Glomerular visceral epithelial cell (primary cell): ENCODE data around the gene STARD5.

ENCODE experiments used
- DNase-seq: peaks from one replicate; pipeline ENCODE4 v3.0.0-alpha.2; 2016; ENCODE audit errors: extremely low spot score

The STARD5 gene

DNA sequence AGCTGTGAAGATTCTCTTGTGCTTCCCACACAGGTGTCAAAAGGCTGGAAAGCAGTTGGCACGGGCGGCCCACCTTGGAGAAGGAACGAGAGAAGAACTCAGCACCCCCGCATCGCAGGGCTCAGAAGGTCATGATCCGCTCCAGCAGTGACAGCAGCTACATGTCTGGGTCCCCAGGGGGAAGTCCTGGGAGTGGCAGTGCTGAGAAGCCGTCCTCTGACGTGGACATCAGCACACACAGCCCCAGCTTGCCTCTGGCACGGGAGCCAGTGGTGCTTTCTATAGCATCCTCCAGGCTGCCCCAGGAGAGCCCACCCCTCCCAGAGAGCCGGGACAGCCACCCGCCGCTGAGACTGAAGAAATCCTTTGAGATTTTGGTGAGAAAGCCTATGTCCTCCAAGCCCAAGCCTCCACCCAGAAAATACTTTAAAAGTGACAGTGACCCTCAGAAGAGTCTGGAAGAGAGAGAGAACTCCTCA, 31.4 kb downstream of the STARD5 start:
- DNase-seq, result no peak

DNA sequence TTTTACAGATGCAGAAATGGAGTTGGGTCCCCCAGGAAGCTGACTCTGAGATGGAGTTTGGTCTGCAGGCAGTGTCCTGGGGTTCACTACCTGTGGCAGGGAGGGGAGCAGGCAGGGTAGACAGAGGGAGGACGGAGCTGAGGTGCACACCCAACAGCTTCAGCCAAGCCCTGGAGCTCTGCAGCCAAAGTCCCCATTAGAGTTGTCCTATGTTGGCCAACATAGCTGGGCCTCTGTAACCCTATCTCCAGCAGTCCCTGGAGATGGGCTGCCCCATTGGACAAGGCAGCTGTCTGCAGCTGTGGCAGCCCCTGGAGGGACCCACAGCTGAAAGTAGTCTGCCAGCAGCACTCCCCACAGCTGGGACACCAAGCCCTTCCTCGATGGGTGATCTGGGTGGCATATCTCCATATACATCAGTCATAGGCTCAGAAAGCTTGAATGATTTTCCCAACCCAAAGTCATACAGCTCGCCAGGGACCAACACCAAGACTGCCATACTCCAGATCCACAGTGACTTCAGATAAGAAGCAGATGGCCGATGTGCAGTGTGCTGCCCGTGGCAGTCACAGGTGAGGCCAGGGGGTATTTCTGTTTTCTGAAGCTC, 31.9 kb downstream of the STARD5 start:
- DNase-seq, result no peak

DNA sequence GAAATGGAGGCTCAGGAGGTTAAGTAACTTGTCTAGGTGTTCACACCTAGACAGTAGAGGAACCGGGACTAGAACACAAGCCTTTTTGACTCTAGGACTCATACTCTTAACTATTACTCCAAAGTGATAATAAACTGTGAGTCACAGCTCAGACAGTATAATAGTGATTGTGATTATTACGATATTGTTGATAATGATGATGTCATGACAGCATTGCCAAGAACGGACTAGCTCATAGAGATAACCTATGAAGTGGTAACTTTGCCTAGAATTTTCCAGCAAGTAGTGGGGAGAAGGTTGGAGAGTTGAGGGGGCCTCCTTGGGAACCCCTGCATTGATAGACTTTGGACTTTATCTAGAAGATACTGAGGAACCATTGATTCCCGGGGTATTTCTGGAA, 34.0 kb downstream of the STARD5 start:
- no peak for DNase-seq

DNA sequence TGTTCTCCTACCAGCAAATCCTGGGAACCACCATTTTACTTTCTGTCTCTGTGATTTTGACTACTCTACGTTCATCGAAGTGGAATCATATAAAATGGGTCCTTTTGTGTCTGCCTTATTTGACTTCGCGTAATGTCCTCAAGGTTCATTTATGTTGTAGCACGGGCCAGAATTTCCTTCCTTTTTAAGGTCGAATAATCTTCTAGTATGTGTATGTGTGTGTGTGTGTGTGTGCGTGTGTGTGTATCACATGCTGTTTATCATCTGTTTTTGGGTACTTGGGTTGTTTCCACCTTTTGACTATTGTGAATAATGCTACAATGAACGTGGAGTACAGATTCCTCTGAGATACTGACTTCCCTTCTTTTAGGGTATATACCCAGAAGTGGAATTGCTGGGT, 35.3 kb downstream of the STARD5 start:
- no peak for DNase-seq

DNA sequence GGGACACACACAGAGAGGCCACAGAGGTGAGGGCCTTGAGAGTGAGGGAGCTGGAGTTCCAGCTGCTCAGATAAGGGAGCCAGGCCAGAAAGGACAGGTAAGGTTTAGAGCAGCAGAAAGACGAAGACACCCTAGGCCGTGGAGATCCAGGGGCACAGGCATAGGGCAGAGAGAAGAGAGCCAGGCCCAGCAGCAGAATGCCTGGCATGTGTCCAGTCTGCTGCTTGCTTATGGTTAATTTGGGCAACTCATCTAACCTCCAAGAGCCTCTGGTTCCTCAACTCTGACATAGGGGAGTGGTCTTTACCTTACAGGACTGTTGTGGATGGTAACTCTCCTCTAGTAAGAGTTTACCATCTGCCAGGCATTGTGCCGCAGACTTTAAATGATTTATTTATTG, 35.9 kb downstream of the STARD5 start:
- DNase-seq, result no peak

DNA sequence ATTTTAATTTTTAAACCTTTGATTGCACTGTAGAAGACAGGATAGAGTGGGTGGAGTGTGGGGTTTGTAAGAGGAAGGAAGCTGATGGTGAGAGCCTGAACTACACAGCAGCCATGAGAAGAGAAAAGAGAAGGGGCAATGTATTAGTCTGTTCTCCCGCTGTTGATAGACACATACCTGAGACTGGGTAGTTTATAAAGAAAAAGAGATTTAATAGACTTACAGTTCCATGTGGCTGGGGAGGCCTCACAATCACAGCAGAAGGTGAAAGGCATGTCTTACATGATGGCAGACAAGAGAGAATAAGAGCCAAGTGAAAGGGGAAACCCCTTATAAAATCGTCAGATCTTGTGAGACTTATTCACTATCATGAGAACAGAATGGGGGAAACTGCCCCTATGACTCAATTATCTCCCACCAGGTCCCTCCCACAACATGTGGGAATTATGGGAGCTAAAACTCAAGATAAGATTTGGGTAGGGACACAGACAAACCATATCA, 37.3 kb downstream of the STARD5 start:
- no peak for DNase-seq

DNA sequence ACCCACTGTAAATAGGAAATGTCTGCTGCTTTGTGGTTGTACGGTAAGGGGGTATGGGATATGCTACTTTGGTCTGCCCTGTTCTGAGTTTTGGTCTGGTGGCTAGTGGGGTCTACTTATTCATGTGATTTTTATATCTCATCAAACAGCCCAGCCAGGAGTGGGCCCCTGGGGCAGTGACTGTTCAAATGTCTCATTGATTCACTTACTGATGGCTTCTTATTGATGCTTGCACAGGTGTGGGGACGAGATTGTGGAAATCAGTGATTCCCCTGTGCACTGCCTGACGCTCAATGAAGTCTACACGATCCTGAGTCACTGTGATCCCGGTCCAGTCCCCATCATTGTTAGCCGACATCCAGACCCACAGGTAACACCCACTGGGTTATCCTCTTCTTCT, 38.5 kb downstream of the STARD5 start:
- DNase-seq, result no peak

DNA sequence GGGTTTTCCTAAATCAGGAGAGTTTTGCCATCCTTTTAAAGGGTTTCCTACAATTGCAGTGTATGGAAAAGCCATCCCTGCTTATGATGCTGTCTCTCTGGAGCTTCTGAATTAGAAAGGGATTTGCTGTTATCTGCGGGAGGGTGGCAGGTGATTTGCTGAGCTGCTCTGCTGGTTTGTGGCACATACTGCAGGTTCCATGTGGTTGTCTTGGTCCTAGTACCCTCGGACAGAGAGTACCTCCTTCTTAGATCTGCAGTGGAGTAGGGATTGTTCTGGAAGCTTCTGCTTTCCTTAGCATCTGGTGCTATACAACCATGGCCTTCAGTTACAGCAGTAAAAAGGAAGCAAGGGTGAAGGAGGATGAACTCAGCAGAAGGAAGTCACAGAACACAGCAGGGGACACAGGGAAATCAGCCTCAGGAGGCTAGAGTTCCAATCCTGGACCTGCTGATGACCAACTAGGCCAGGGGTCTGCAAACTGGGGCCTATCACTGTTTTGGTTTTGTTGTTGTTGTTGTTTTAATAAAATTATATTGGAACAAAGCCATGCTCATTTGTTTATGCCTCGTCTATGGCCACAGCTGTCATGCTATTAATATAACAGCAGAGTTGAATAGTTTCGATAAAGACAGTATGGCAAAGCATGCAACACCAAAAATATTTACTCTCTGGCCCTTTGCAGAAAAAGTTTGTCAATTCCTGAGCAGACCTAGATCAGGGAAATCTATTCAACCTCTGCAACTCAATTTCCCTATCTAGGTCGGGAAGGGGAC, 39.5 kb downstream of the STARD5 start:
- no peak for DNase-seq

DNA sequence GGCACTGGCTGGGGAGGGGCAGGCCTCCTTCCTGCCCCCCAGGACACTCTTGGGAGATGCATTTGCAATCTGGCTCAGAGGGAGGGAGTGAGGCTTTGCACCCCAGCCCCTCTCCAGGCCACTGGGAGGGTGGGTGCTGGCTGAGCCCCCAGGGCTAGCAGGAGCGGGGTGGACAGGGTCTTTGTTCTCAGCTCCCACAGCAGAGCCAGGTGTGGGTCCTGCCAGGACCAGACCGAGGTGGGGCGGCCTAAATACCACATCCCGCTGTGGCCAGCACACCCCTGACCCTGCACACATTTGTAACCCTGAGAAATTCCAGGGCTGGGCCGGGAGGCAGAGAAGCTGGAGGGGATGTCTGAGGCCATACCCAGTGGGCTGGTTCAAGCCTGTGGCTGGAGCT, 41.0 kb downstream of the STARD5 start:
- DNase-seq, result no peak

DNA sequence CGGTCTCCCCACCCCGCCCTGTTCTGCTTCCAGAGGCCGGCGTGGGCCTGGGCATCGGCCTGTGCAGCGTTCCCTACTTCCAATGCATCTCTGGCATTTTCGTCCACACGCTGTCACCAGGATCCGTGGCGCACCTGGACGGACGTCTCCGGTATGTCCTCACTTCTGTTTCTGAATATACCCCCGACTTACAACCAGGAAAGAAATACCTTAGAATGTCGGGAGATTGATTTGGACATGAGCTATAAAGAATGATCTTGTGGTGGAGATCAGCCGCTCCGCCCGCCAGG, 41.4 kb downstream of the STARD5 start:
- no peak for DNase-seq

DNA sequence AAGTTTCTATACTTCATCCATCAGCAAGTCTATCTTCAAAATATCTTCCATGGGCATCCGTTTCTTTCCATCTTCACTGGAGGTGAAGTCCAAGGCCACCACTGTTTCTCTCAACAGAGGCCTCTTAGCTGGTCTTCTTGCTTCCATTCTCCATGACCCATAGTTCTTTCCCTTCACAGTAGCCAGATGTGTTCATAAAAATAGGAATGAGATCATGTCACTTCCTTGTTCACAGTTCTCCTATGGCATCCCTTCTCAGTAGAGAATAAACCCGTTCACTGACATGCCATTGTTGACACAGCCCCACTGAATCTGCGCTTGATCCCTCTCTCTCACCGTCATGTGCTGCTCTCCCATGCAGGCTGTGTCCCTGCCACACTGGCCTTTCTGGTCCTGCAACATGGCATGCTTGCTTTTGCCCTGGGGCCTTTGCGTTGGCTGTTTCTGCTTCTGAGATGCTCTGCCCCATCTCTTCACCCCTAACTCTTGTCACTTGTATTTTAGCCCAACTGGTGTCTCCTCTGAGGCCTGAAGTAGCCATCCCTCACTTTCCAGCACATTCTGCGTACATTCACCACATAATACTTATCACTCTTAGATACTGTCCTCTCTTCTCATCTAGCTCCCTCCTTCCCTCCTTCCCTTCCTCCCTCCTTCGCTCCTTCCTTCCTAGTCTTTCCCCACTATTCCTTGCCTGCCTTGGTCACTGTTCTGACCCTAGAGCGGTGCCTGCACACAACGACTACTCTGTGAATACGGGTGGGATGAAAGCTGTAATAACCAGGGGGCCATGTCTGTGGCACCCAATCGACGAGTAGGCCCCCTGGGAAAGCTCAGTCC, 42.0 kb downstream of the STARD5 start:
- DNase-seq, result no peak

DNA sequence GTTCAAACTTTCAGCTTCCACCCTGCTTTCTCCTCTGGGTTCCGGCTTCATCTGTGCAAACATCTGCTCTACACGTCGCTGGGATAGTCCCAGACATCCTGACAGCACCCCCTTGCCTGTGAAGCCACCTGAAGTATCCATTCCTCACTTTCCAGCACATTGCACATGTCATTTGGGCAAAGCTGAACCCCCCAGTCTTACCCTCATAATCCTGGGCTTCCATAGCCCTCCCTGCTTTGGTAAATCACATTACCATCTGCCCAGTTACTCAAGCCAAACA, 42.5 kb downstream of the STARD5 start:
- no peak for DNase-seq

DNA sequence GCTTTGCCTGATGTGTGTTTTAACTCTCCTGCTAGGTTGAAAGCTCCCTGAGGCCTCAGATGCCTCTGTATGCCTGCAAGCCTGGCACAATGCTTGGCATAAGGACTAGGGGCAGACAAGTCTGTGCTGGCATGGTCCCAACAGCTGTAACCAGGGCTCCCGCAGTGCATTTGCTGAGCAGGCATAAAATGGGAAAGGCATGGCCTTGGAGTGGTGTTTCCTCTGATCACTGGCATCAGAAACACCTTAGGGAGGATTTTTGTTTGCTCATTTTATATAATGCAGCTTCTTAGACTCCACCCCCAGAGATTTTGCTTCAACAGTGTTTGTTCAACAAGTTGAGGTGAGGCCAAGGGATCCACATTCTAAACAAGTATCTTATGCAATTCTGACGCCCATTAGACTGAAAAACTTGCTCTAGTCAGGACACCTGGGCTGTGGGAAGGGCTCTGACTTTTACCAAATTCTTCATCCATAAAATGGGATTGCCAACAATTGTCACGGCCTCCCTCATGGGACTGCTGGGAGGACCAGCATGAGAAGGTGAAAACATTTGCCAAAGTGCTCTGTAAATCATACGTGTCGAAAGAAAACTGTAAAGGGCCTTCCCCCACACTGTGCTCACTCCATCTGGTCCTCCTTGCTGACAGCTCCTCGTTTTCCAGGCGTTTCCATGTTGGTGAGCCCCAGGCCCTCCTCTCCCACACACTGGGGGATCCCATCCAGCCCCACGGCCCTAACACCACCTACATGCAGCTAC, 43.1 kb downstream of the STARD5 start:
- DNase-seq, result no peak

DNA sequence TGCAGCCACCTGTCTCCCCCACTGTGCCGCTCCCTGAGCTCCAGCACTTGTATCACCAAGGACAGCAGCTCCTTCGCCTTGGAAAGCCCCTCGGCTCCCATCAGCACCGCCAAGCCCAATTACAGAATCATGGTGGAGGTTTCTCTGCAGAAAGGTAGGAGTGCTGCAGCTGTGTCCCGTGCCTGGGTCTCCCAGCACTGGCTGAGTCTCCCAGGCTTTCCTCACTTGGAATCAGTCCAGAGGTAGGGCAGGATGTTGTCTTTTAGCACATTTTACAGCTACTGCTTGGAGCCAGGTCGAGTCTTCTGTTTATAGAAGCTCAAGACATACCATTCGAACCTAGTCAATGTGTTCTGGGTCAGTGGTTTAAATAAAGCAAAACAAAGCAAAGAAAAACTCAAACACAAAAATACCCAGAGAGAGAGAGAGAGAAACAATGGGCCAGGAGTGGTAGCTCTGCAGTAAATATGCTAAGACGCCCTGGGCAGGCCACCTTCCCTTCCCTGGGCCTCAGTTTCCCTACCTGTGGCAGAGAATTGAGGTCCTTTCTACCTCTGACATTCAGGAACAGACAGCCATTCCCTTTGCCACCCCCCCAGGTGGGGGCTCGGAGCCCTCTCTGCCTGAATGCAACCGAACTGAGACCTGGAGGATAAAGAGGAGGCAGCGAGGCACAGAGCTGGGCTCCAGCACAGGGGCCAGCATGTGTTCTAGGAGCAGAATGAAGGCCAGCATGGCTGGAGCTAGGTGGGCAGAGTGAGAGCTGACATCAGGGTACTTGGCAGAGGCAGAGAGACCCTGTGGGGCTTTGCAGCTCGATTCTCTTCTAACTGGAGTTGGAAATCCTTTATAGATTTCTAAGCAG, 44.1 kb downstream of the STARD5 start:
- no peak for DNase-seq

DNA sequence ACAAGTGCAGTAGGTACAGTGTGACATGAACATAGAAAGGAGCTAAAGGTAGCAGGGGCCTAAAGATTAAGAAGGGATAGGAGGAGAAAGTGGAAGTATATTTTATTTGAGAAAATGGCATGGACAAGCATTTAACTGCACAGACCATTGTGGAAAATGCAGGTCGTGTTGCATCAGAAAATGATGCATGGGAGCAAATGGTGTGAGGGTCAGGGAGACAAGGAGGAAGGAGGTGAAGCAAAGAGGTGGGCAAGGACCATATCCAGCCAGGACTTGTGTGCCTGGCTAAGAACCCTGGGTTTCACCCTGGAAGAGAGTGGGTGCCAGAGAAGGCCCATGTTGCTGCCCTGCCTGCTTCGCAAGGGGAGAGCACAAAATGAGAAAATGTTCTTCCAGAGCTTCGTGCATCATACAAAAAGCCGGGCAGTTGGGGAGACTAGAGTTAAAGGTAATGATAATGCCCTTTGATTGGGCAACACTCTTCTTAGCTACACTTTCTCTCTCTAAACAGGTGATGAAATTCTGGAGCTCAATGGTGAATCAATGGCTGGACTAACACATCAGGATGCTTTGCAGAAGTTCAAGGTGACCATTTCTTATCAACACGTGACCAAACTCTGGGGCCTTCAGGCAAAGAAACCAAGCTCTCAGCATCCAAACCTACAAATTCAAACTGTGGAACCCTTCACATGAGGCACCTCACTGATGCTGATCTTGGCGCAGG, 45.5 kb downstream of the STARD5 start:
- no peak for DNase-seq

DNA sequence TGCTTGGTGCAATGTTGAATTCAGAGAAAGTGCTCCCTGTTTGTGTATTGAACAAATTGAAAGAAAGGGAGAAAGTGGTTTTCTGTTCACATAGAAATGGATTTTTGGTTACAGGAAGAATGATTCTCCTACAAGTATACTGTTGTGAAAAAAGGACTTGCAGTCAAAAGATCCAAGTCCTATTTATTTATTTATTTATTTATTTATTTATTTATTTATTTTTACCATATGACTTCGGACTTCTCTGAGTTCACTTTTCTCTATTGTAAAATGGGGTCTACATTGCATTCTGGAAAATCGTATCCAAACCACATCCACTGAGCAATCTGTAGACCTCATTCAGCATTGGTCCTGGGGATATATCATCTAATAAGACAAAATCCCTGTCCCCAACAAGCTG, 46.1 kb downstream of the STARD5 start:
- DNase-seq, result no peak

DNA sequence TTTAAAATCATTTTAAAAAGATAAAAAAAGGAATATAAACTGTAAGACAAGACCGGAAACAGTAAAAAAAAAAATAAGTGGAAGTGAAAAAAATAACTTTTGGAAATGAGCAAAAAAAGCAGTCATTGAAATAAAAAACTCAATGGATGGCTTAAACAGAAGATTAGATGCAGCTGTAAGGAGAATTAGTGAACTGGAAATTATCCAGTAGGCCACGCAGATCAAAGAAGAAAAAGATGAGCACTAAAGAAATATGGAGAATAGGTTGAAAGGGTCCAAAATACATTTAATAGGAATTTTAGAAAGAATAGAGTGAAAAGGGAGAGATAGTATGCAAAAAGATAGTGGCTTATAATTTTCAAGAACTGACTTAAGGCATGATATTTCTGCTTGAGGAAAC, 47.0 kb downstream of the STARD5 start:
- DNase-seq, result no peak

DNA sequence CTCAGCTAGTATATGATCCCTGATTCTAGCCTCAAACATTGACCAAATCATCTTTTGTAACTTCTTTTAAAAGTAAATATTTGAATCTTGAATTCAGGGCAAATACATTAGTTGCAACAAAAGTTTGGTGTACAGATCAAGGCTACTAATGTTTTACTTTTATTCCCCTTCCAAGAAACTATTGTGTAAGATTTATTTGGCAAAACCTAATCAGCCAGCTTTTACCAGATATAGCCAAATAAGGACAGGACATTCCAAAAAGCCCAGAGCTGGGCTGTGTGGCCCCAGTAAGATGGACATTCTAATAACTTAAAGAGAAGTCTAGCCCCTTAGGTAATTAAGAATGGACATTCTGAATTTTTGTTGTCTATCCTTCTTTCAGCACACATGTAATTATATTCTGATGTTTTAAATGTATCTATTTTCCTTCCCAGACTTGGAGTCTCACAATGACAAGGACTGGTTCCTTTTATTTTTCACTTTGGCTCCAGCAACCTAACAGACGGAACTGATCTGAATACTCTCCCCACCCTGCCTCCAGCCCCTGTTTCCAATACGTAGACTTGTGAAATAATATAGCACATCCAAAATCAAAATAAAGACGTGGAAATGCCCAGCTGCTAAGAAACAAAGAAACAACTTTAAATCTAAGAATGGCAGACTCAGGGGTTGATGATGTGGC, 48.1 kb downstream of the STARD5 start:
- DNase-seq, result no peak

DNA sequence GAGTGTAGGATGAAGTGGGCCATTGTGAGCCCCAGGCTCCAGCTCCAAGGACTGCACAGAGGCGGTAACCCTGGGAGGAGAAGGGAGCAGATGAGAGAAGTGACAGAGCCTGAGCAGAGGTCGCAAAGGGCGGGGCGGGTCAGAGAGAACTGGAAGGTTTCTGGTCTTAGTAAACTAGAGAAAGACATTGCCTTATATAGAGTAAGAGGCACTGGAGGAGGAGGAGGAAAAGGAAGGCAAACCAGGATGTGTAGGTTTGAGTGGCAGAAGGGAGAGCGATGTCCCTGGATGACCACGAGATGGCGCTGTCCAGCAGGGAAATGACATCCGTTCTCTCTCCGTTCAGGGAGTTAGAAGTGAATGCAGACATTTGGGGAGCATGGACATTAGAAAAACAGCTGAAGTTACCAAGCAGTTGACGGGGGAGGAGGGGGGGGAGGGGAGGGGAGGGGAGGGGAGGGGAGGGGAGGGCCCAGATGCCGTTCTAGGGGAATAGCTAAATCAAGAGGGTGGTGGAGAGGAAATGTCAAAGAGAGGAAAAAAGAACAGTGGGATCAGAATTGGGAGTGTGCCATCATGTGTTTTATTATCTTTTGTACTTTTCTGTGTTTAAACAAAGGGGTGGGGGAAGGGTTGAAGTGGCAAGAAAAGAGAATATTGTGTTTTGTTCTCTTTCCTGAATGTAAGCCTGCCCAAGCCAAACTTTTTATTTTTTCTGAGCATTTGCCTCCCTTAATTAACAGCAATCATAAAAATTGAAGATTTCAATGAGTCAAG, 48.8 kb downstream of the STARD5 start:
- peak; percentile 67 for DNase-seq
